K562 (cell line): Measurements from ENCODE around the gene JDP2.

ENCODE experiments used
- ATF1 ChIP-seq, 2 experiments: fragments of 450-650 bp in 1 of 2; IDR thresholded peaks; 2 replicates each; pipeline ENCODE4 v1.6.1; 2016; ENCODE audit warnings: missing compliant biosample characterization in 1 of 2, missing genetic modification characterization in 1 of 2
- ATF3 ChIP-seq, 2 experiments: fragments of 450-650 bp in 1 of 2; sonication (generic) in 1 of 2; formaldehyde crosslinking in 1 of 2; IDR thresholded peaks in 1 of 2; conservative IDR thresholded peaks in 1 of 2; 2 replicates each; pipeline versions ENCODE4 v1.6.1 to v1.8.1; 2016 to 2023; ENCODE audit warnings: mild to moderate bottlenecking in 2 of 2, moderate library complexity in 2 of 2, inconsistent platforms in 1 of 2, missing genetic modification reagents in 1 of 2
- CTCF ChIP-seq, 3 experiments: IDR thresholded peaks in 2 of 3; conservative IDR thresholded peaks in 1 of 3; 2 replicates each; pipeline ENCODE4 v1.5.1; 2011 to 2012; ENCODE audit warnings: low read length in 3 of 3, mild to moderate bottlenecking in 3 of 3, control low read depth in 2 of 3, improper control_type of control experiment in 1 of 3, inconsistent platforms in 1 of 3, low read depth in 1 of 3, mixed read lengths in 1 of 3, moderate library complexity in 1 of 3; ENCODE audit not compliant: insufficient read depth in 2 of 3
- DNMT1 ChIP-seq: fragments of 450-650 bp; IDR thresholded peaks from 2 replicates; pipeline ENCODE4 v1.6.1; 2016; ENCODE audit warnings: antibody characterized with exemption, mild to moderate bottlenecking
- EZH2 ChIP-seq: IDR thresholded peaks from 2 replicates; pipeline ENCODE4 v1.6.1; 2012; ENCODE audit warnings: low read depth, mild to moderate bottlenecking, inconsistent platforms, low read length, borderline replicate concordance
- HDAC8 ChIP-seq: fragments of 450-650 bp; IDR thresholded peaks from 2 replicates; pipeline ENCODE4 v1.6.1; 2016; ENCODE audit warnings: mild to moderate bottlenecking, missing genetic modification characterization, moderate library complexity, missing compliant biosample characterization
- NFE2L1 ChIP-seq: fragments of 450-650 bp; IDR thresholded peaks from 2 replicates; pipeline ENCODE4 v1.6.1; 2016; ENCODE audit warnings: missing genetic modification characterization, low read depth, mild to moderate bottlenecking, missing compliant biosample characterization, moderate library complexity, borderline replicate concordance
- POLR2AphosphoS5 ChIP-seq: IDR thresholded peaks from 2 replicates; pipeline ENCODE4 v1.6.1; 2011; ENCODE audit warnings: mild to moderate bottlenecking, low read depth, low read length, moderate library complexity; ENCODE audit not compliant: control insufficient read depth, insufficient read depth
- RFX5 ChIP-seq: IDR thresholded peaks from 2 replicates; pipeline ENCODE4 v1.6.1; 2011; ENCODE audit warnings: low read depth, mild to moderate bottlenecking, improper control_type of control experiment, low read length
- TEAD2 ChIP-seq: fragments of 450-650 bp; IDR thresholded peaks from 2 replicates; pipeline ENCODE4 v1.6.1; 2016; ENCODE audit warnings: missing genetic modification characterization, control low read depth, missing compliant biosample characterization
- ZNF197 ChIP-seq: fragments of 200-800 bp; sonication (Bioruptor generic); IDR thresholded peaks from 2 replicates; pipeline ENCODE4 v1.6.1; 2016; ENCODE audit warnings: low read depth, missing genetic modification characterization, missing compliant biosample characterization
- ZNF830 ChIP-seq: fragments of 250-450 bp; sonication (Bioruptor Pico); IDR thresholded peaks from 2 replicates; pipeline ENCODE4 v1.5.0; 2021; ENCODE audit warnings: mild to moderate bottlenecking
- TF ChIP-seq, protein P1 (sequence below): fragments of 450-650 bp; IDR thresholded peaks from 2 replicates; pipeline ENCODE4 v1.6.1; 2014; ENCODE audit warnings: low read depth, mild to moderate bottlenecking, moderate library complexity, borderline replicate concordance

- no peak for TF ChIP-seq HDAC8 (tag)
- TF ChIP-seq RFX5 = no peak
- TF ChIP-seq ATF1 (CRISPR knock-in tag; IDR thresholded peaks at IDR 0.05) = no peak
- no peak for TF ChIP-seq ATF1 (tag; IDR thresholded peaks at IDR 0.05)
- no peak for TF ChIP-seq ATF3 (IDR thresholded peaks at IDR 0.05)
- no peak for TF ChIP-seq ATF3 (CRISPR knock-in tag; conservative IDR thresholded peaks at IDR 0.05)
- TF ChIP-seq, protein P1, sequence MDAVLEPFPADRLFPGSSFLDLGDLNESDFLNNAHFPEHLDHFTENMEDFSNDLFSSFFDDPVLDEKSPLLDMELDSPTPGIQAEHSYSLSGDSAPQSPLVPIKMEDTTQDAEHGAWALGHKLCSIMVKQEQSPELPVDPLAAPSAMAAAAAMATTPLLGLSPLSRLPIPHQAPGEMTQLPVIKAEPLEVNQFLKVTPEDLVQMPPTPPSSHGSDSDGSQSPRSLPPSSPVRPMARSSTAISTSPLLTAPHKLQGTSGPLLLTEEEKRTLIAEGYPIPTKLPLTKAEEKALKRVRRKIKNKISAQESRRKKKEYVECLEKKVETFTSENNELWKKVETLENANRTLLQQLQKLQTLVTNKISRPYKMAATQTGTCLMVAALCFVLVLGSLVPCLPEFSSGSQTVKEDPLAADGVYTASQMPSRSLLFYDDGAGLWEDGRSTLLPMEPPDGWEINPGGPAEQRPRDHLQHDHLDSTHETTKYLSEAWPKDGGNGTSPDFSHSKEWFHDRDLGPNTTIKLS = no peak
- TF ChIP-seq NFE2L1 (tag) = no peak
- TF ChIP-seq ZNF197 (CRISPR knock-in tag) = no peak
- no peak for TF ChIP-seq TEAD2 (tag)
- no peak for TF ChIP-seq ZNF830 (CRISPR knock-in tag)
- TF ChIP-seq DNMT1 = no peak
- no peak for TF ChIP-seq POLR2AphosphoS5
- TF ChIP-seq CTCF (IDR thresholded peaks at IDR 0.05 in 2 of 3, conservative IDR thresholded peaks at IDR 0.05 in 1 of 3; ENCODE audit: insufficient read depth in 2 of 3, low read depth in 1 of 3, low read length in 3 of 3) = no peak
- TF ChIP-seq EZH2 = no peak
These were observed 83.4 kb downstream of the JDP2 start for GRCh38 chr14:75511201-75511600.
